GM18502 (cell line): Measurements from ENCODE around the gene PNPLA8.
A peak's percentile ranks its signal among the peaks of the same experiment; 100 is the strongest.
"Not testable (repeated sequence)": the region's sequence is repeated elsewhere in the genome, so short reads cannot be mapped to it uniquely, and the experiment has no call there.

Experiments
- ATAC-seq: cut with Tn5 transposase; IDR thresholded peaks from one replicate; pipeline ENCODE4 v1.9.1; 2021; ENCODE audit warnings: mild to moderate bottlenecking; ENCODE audit not compliant: unreplicated experiment, poor library complexity

PNPLA8 gene, protein sequence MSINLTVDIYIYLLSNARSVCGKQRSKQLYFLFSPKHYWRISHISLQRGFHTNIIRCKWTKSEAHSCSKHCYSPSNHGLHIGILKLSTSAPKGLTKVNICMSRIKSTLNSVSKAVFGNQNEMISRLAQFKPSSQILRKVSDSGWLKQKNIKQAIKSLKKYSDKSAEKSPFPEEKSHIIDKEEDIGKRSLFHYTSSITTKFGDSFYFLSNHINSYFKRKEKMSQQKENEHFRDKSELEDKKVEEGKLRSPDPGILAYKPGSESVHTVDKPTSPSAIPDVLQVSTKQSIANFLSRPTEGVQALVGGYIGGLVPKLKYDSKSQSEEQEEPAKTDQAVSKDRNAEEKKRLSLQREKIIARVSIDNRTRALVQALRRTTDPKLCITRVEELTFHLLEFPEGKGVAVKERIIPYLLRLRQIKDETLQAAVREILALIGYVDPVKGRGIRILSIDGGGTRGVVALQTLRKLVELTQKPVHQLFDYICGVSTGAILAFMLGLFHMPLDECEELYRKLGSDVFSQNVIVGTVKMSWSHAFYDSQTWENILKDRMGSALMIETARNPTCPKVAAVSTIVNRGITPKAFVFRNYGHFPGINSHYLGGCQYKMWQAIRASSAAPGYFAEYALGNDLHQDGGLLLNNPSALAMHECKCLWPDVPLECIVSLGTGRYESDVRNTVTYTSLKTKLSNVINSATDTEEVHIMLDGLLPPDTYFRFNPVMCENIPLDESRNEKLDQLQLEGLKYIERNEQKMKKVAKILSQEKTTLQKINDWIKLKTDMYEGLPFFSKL

DNA sequence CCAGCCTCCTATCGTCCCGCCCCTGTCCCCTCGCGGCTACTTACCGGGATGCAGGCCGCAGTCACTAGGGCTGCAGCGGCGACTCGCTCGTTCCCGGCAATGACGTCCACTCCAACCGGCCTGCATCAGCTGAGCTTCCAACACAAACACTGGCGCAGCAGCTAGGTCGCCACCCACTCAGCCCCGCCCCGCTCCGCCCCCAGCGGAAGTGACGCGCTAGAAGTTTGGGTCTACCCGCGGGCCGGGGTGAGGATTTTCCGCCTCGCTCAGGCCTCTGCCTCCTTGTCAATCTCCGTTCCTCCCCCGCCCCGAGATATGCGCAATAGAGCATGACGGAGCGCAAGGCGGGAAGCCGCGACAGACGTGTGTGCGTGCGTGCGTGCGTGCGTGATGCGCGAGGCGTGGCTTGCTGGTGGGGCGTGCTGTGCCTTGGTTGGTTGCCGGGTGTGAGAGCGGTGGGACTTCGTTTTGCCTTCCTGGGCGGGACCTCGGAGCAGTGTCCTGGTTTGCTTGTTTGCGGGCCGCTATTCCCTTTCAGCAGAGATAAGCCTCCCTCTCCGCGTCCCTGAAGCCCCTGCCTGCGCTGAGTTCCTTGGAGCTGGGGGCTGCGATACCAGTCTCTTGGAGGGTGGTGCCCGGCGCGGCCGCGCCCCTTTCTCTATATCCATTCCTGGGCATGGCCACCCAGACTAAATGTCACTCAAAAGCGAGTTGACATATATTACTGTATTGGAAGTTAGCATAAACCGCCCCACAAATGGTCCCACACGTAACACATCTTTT, at the start of gene PNPLA8:
Gene PNPLA8 (minus strand): TSS at position 151 of the 783 bp plus-strand sequence. CDS start 10,644 bp downstream, outside the sequence.
- peak; percentile 93 for ATAC-seq

DNA sequence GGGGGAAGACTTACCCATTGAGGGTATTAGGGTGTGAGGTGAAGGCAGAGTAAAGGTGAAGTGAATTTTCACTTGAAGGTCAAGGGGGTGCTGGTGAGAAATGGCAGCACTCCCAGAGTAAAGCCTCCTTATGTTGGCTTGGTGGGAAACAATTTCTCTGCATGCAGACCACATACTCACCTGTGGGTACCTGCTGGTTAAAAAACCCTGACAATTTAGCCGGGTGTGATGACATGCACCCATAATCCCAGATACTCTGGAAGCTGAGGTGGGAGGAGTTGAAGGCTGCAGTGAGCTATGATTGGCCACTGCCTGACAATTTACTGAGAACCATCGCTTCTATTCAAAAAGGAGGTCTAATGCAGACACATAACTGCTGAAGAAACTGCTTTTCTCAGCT, 49.2 kb upstream of the PNPLA8 start:
- no peak for ATAC-seq

DNA sequence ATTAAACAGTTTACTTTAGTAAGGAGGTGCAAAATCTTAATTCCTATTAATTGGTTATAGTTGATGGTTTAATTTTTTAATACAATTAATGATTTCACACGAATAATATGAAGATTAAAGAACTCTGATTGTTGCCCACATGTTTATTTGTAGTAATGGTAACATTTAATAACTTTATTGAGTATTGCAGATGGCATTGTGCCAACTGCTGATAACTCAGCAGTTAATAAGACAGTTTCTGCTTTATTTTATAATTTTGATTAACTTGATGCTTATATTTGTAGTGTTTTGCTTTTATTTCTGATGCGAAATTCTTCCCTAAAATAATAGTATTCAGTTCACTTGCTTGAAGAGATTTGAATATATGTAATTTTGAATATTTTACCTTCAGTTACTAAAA, 46.5 kb upstream of the PNPLA8 start:
- ATAC-seq, result no peak

DNA sequence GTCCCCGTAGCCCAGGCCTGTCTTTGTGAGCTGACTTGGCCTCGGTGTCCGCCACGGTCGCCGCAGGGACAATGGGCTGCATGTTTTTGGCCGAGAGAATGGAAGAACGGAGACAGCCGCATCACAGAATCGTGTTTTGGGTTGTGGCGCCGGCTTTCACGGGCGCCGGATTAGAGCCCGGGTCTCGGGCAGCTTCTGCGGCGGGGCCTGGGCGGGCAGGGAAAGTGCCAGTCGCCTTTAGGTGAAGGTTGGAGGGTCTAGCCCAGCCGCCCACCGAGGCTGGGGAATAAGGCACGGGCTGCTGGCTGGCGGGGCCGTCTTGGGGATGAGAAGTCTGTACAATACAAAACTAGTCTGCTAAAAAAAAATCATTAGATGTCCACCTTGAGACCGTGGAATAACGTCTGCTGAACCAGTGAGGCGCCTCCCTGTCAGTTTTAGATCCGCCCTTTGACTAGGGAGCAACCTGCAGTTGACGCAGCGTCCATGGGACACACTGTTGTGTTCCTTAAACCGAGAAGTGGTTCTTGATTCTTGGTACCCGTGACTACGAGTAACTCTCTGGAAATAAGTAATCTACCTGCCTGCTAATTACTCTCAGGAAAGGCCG, 44.3 kb upstream of the PNPLA8 start:
- ATAC-seq, result peak; percentile 33

DNA sequence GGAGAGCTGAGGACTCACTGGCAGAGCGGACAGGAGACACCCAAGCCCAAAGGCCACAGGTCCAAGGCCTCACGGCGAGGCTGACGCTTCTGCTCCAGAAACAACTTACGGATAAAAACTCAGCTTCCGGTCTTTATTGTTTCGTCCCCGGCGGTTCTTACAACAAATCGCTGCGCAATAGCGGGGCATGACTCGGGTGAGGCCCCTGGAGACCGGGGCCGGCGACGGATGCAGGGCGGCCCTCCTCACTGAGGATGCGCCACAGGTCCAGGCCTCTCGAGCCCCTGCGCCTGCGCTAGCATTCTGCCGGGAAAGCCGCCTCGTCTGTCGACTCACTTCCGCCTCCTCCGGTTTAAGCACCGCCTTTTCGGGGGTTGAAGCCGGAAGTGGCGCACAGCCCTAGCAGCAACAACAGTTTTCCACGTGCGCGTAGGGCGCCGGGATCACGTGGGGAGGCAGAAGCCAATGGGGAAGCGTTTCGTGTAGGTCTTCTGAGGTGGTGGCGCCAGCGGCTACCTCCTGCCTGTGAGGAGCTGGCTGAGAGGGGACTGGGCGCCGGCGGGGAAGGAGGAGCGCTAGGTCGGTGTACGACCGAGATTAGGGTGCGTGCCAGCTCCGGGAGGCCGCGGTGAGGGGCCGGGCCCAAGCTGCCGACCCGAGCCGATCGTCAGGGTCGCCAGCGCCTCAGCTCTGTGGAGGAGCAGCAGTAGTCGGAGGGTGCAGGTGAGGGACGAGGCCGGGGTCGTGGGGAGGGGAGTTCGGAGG, 43.6 kb upstream of the PNPLA8 start, which contains the start of the genes DNAJB9 and THAP5:
Gene DNAJB9 (plus strand): TSS at position 494 of the 765 bp plus-strand sequence. CDS start 1,853 bp downstream, outside the sequence.
Gene THAP5 (minus strand): TSS at position 326 of the 765 bp plus-strand sequence. CDS start 137 bp downstream, at position 189.
- peak; percentile 95 for ATAC-seq

DNA sequence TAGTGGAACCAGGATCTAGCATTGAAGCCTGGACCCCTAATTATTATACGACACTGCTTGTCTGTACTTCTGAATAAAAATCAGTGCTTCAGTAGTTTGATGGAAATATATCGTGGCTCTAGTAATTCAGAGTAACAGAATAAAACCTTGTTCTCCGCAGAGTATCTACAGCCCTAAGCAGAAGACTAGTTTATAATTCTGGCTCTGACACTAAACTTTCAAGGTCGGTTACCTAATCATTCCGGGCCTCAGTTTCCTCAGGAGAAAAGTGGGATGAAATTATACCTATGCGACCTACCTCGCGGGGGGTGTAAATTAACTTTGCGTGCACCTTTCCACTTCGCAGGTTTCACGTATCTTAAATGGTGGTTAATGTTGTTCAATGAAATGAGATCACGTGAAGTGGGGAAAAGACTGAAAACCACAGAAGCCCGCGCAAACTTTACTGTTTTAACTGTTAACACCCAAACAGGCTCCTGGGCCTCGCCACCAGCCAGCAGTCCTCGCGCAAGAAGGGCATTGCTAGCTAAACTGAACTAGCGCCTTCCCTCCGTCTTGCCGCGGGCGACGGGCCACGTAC, 43.0 kb upstream of the PNPLA8 start:
- no peak for ATAC-seq

DNA sequence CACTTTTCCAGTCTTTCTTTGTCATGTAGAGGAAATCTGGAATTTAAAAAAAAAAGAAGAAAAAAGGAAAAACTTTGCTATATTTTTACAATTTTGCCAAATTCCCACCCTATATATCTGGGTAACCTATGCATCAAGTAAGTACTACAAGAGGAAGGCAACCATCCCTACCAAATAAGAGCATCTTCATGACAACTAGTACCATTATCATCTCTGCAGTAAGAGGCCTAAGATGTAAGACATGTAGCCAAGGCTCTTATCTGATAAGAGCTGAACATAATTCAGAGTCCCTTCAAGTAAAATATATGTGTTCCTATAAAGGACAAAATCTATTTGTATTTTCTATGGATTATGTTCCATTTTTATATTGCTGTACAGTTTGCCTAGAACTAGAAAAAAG, 40.1 kb upstream of the PNPLA8 start:
- no peak for ATAC-seq

DNA sequence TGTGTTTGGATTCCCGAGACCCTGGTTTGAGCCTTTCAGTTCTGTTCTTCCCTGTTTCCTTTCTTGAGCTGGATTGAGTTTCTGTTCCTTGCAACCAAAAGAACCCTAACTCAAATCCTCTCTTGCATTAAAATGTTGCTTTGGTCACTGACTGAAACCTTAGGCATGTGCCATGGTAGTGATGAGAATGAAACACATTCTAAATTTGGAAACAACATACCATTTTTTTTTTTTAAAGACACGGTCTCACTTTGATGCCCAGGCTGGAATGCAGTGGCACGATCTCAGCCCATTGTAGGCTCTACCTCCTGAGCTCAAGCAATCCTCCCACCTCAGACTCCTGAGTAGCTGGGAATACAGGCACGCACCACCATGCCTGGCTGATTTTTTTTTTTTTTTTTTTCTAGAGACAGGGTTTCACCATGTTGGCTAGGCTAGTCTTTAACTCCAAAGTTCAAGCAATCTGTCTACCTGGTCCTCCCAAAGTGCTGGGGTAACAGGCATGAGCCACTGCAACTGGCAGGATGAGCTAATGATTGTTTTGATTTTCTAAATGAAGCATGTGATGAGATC, 35.2 kb upstream of the PNPLA8 start:
- no peak for ATAC-seq

DNA sequence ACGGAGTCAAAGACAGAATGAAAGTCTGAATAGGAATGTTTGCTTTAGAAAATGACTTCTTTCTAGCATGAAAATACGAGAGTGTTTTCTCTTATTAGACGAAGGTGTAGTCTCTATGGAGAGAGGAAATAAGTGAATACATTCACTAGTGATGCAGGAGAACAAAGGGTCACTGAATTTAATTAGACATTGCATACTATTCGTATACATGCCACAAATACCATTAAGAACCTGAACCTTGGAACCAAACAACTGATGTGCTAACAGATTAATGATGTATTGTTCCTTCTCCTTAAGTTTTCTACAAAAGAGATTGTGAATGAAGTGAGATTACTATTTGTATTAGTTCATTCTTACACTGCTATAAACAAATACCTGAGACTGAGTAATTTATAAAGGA, 33.3 kb upstream of the PNPLA8 start:
- no peak for ATAC-seq

DNA sequence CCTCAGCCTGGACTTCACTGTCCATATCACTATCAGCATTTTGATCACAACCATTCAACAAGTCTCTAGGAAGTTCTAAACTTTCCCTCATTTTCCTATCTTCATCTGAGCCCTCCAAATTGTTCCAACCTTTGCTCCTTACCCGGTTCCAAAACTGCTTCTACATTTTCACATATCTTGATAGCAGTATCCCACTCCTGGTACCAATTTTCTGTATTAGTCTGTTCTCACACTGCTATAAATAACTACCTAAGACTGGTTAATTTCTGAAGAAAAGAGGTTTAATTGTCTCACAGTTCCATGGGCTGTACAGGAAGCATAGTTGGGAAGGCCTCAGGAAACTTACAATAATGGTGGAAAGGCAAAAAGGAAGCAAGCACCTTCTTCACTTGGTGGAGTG, 31.7 kb upstream of the PNPLA8 start:
- ATAC-seq, result no peak

DNA sequence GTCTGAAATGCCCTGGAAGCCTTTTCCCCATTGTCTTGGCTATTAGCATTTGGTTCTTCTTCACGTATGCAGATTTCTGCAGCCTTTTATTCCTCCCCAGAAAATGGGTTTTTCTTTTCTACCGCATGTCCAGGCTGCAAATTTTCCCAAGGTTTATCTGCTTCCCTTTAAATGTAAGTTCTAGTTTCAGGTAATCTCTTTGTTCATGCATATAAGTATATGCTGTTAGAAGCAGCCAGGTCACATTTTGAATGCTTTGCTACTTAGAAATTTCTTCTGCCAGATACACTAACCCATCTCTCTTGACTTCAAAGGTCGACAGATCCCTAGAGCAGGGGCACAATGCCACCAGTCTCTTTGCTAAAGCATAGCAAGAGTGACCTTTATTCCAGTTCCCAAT, 31.3 kb upstream of the PNPLA8 start:
- no peak for ATAC-seq

DNA sequence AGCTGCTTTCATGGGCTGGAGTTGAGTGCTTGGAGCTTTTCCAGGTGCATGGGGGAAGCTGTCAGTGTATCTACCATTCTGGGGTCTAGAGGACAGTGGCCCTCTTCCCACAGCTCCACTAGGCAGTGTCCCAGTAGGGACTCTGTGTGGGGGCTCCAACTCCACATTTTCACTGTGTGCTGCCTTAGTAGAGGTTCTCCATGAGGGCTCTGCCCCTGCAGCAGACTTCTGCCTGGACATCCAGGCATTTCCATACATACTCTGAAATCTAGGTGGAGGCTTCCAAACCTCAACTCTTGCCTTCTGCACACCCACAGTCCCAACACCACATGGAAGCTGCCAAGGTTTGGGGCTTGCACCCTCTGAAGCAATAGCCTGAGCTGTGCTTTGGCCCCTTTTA, 30.7 kb upstream of the PNPLA8 start:
- not testable (repeated sequence) for ATAC-seq

DNA sequence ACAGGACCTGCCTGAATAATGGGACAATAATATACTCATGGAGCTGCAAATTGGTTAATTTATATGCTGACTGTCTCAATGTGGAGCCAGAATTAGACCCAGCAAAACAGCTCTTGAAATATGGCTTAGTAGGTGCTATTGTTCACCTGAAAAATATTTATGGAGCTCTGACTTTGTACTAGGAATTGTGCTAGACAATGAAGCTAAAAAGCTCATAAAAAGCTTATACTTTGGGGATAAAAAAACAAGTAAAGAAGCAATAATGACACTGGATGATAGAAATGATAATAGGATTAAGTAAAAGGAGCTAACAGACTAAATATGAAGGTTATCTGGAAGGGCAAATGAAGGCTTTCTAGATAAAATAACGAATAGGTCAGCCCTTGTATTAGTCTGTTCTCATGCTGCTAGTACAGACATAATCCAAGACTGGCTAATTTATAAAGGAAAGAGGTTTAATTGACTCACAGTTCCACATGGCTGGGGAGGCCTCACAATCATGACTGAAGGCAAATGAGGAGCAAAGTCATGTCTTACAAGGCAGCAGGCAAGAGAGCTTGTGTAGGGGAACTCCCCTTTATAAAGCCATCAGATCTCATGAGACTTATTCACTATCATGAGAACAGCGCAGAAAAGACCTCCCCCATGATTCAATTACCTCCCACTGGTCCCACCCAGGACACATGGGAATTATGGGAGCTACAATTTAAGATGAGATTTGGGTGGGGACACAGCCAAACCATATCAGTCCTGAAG, 22.4 kb upstream of the PNPLA8 start:
- not testable (repeated sequence) for ATAC-seq

DNA sequence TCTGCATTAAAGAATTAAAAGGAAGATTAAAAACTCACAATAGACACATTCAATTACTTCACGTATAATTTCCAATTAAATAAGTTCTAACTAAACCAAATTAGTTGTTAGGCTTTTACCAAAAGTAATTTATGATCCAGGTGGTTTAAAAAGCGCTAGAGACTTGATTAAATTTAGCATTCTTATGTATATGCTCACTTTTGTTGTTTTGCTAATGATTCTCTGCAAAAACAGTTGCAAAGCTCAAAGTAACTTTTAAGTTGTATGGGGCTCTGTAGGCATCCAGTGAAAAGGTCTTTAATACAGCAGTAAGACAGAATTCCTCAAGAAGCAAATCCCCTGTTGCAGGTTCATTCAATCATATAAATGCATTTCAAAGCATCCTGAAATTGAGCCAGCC, 15.5 kb upstream of the PNPLA8 start:
- no peak for ATAC-seq

DNA sequence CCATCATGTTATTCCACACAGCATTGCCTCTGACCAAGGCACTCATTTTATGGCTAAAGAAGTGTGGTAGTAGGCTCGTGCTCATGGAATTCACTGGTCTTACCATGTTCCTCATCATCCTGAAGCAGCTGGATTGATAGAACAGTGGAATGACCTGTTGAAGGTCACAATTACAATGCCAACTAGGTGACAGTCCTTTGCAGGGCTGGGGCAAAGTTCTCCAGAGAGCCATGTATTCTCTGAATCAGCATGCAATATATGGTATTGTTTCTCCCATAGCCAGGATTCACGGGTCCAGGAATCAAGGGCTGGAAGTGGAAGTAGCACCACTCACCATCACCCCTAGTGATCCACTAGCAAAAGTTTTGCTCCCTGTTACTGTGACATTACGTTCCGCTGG, 12.8 kb upstream of the PNPLA8 start:
- not testable (repeated sequence) for ATAC-seq

DNA sequence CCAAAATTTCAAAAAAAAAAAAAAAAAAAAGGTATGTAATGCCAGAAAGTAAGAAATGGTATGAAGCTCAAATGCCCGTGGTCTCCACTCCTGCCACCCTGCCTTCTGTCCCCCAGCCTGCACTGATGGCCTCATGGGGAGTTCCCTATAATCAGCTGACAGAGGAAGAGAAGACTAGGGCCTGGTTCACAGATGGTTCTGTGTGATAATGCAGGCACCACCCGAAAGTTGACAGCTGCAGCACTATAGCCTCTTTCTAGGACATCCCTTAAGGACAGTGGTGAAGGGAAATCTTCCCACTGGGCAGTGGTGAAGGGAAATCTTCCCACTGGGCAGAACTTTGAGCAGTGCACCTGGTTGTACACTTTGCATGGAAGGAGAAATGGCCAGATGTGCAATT, 12.3 kb upstream of the PNPLA8 start:
- ATAC-seq, result not testable (repeated sequence)

DNA sequence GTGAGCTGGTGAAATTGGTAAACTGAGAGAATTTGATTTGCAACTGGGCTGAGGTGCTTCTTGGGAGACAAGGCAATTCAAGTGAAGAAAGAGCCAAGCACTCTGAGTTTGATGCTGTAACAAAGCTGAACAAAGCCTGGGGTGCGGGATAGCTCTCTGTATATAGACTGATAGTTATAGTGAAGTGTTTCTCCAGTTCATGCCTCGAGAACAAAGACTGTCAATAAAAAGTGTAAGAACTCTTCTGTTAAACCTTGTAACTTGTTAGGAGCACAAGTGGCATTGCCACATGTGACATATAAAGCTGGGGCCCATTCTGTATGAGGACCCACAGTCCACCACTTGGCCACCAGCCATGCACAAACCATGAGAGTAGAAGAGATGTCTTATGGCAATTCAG, 11.3 kb upstream of the PNPLA8 start:
- no peak for ATAC-seq

DNA sequence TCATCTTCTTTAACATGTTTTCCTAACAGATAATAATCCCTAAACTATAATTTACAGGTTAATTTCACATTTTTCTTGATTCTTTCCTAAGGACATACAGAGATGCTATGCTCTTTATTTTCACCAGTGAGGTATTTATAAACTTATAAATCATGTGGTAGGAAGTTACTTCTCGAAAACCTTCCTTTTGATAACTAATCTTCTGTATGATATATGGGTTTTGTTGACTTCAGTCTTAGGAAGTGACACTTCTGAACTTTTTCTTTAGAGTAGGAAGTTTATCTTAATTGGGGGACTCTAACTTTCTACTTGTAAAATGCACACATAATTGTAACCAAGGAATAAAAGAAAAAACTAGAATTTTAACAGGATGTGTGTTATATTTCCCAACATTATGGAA, 9.8 kb upstream of the PNPLA8 start:
- no peak for ATAC-seq
